ENCODE data around the gene WDR5.

- no peak for TF ChIP-seq CTCF (IDR thresholded peaks at IDR 0.05)
- TF ChIP-seq POLR2A (IDR thresholded peaks at IDR 0.05): no peak
These were observed 38.2 kb downstream of the WDR5 start for GRCh38 chr9:134174073-134174449.

All from esophagus squamous epithelium (tissue), 4 donors.